Stomach (tissue), 4 donors: ENCODE measurements around the gene DIP2A.

Experiments
- CTCF ChIP-seq, 7 experiments: fragments of 450-650 bp in 4 of 7; fragments of 200-600 bp in 3 of 7; sonication (generic) in 3 of 7; IDR thresholded peaks; one replicate each; pipeline ENCODE4 v1.5.1; 2016 to 2019; ENCODE audit warnings: antibody characterized with exemption in 7 of 7, control low read depth in 2 of 7, mild to moderate bottlenecking in 1 of 7
- POLR2AphosphoS5 ChIP-seq, 3 donors: sonication (generic); formaldehyde crosslinking; IDR thresholded peaks; one replicate each; pipeline ENCODE4 v1.6.1; 2016; ENCODE audit warnings: antibody characterized with exemption in 3 of 3

GRCh38 chr21:46435786-46436227 lies 22.9 kb upstream of the DIP2A start:
- no peak for TF ChIP-seq POLR2AphosphoS5 (IDR thresholded peaks at IDR 0.05)
- TF ChIP-seq CTCF (IDR thresholded peaks at IDR 0.05): no peak
